ENCODE results near the gene PARVA. TPM values are rescaled to one million over a fixed set of nuclear protein-coding genes. Genes with fewer than 3 reads are reported as not detected.

Gene PARVA
- total RNA-seq, 1 experiment from 2014 or later: not detected

- Histone ChIP-seq H3K27me3 (ENCODE audit: low read length) (no peaks in the 10 kb centered on the region), H3K4me1 (ENCODE audit: low read length) (peaks cover 6% of the 10 kb centered on the region), H2AFZ (ENCODE audit: low read length) (no peak overlapping the region), H3K9me3 (ENCODE audit: low read length) (no peaks in the 10 kb centered on the region), H3K4me2 (ENCODE audit: low read depth, low read length, poor library complexity, severe bottlenecking) (no peak overlapping the region), H3K9ac (ENCODE audit: low read length) (no peak overlapping the region), H3K36me3 (ENCODE audit: insufficient read depth, low read length) (no peaks in the 10 kb centered on the region), H3K9me2 (replicated peaks; ENCODE audit: insufficient read depth, low read length) (no peaks in the 10 kb centered on the region), H4K20me1 (ENCODE audit: insufficient read depth, low read depth, low read length) (no peaks in the 10 kb centered on the region), H3K4me3 (ENCODE audit: low read length) (no peak overlapping the region), H3K79me2 (ENCODE audit: low read length) (no peaks in the 10 kb centered on the region), H3K27ac (ENCODE audit: low read length) (no peak overlapping the region)
- no peak for DNase-seq
Observed at GRCh38 chr11:12381875-12382274, 4.5 kb downstream of the PARVA start.

GRCh38 chr11:12382451-12382850 is 5.1 kb downstream of the PARVA start:
- no peak overlapping the region for H2AFZ ChIP-seq (ENCODE audit: low read length)
- no peaks in the 10 kb centered on the region for H3K79me2 ChIP-seq (ENCODE audit: low read length)
- H3K9me2 ChIP-seq (replicated peaks; ENCODE audit: insufficient read depth, low read length): no peaks in the 10 kb centered on the region
- H3K9ac ChIP-seq (ENCODE audit: low read length): no peak overlapping the region
- H3K36me3 ChIP-seq (ENCODE audit: insufficient read depth, low read length): no peaks in the 10 kb centered on the region
- no peak overlapping the region for H3K27ac ChIP-seq (ENCODE audit: low read length)
- H3K4me1 ChIP-seq (ENCODE audit: low read length): peaks cover 6% of the 10 kb centered on the region
- H4K20me1 ChIP-seq (ENCODE audit: insufficient read depth, low read depth, low read length): no peaks in the 10 kb centered on the region
- H3K4me3 ChIP-seq (ENCODE audit: low read length): no peak overlapping the region
- H3K4me2 ChIP-seq (ENCODE audit: low read depth, low read length, poor library complexity, severe bottlenecking): no peak overlapping the region
- H3K27me3 ChIP-seq (ENCODE audit: low read length): no peaks in the 10 kb centered on the region
- no peaks in the 10 kb centered on the region for H3K9me3 ChIP-seq (ENCODE audit: low read length)
- no peak for DNase-seq

- H3K27ac ChIP-seq (ENCODE audit: low read length): no peak overlapping the region
- H4K20me1 ChIP-seq (ENCODE audit: insufficient read depth, low read depth, low read length): no peaks in the 10 kb centered on the region
- H2AFZ ChIP-seq (ENCODE audit: low read length): no peak overlapping the region
- H3K79me2 ChIP-seq (ENCODE audit: low read length): no peaks in the 10 kb centered on the region
- no peak overlapping the region for H3K4me2 ChIP-seq (ENCODE audit: low read depth, low read length, poor library complexity, severe bottlenecking)
- no peaks in the 10 kb centered on the region for H3K36me3 ChIP-seq (ENCODE audit: insufficient read depth, low read length)
- H3K9ac ChIP-seq (ENCODE audit: low read length): no peak overlapping the region
- H3K27me3 ChIP-seq (ENCODE audit: low read length): no peaks in the 10 kb centered on the region
- no peaks in the 10 kb centered on the region for H3K9me2 ChIP-seq (replicated peaks; ENCODE audit: insufficient read depth, low read length)
- no peaks in the 10 kb centered on the region for H3K9me3 ChIP-seq (ENCODE audit: low read length)
- H3K4me1 ChIP-seq (ENCODE audit: low read length): no peaks in the 10 kb centered on the region
- H3K4me3 ChIP-seq (ENCODE audit: low read length): no peak overlapping the region
- DNase-seq: no peak
Observed at GRCh38 chr11:12386309-12386708, 8.9 kb downstream of the PARVA start.

- Histone ChIP-seq H3K9ac (ENCODE audit: low read length) (no peak overlapping the region), H4K20me1 (ENCODE audit: insufficient read depth, low read depth, low read length) (no peaks in the 10 kb centered on the region), H3K4me2 (ENCODE audit: low read depth, low read length, poor library complexity, severe bottlenecking) (no peak overlapping the region), H3K36me3 (ENCODE audit: insufficient read depth, low read length) (no peaks in the 10 kb centered on the region), H3K27me3 (ENCODE audit: low read length) (no peaks in the 10 kb centered on the region), H3K27ac (ENCODE audit: low read length) (no peak overlapping the region), H3K4me1 (ENCODE audit: low read length) (no peaks in the 10 kb centered on the region), H3K79me2 (ENCODE audit: low read length) (no peaks in the 10 kb centered on the region), H3K9me3 (ENCODE audit: low read length) (no peaks in the 10 kb centered on the region), H3K9me2 (replicated peaks; ENCODE audit: insufficient read depth, low read length) (no peaks in the 10 kb centered on the region), H2AFZ (ENCODE audit: low read length) (no peak overlapping the region), H3K4me3 (ENCODE audit: low read length) (no peak overlapping the region)
- no peak for DNase-seq
Observed at GRCh38 chr11:12386745-12387144, 9.4 kb downstream of the PARVA start.

- no peaks in the 10 kb centered on the region for H4K20me1 ChIP-seq (ENCODE audit: insufficient read depth, low read depth, low read length)
- no peaks in the 10 kb centered on the region for H3K9me3 ChIP-seq (ENCODE audit: low read length)
- DNase-seq: no peak
- H3K9ac ChIP-seq (ENCODE audit: low read length): no peak overlapping the region
- H3K27me3 ChIP-seq (ENCODE audit: low read length): no peaks in the 10 kb centered on the region
- H3K79me2 ChIP-seq (ENCODE audit: low read length): no peaks in the 10 kb centered on the region
- no peak overlapping the region for H3K4me2 ChIP-seq (ENCODE audit: low read depth, low read length, poor library complexity, severe bottlenecking)
- H3K4me1 ChIP-seq (ENCODE audit: low read length): no peaks in the 10 kb centered on the region
- H3K4me3 ChIP-seq (ENCODE audit: low read length): no peak overlapping the region
- no peaks in the 10 kb centered on the region for H3K36me3 ChIP-seq (ENCODE audit: insufficient read depth, low read length)
- no peak overlapping the region for H3K27ac ChIP-seq (ENCODE audit: low read length)
- no peak overlapping the region for H2AFZ ChIP-seq (ENCODE audit: low read length)
- H3K9me2 ChIP-seq (replicated peaks; ENCODE audit: insufficient read depth, low read length): no peaks in the 10 kb centered on the region
Observed at GRCh38 chr11:12388173-12388572, 10.8 kb downstream of the PARVA start.

- no peaks in the 10 kb centered on the region for H4K20me1 ChIP-seq (ENCODE audit: insufficient read depth, low read depth, low read length)
- H3K79me2 ChIP-seq (ENCODE audit: low read length): no peaks in the 10 kb centered on the region
- no peaks in the 10 kb centered on the region for H3K27me3 ChIP-seq (ENCODE audit: low read length)
- no peak overlapping the region for H3K9ac ChIP-seq (ENCODE audit: low read length)
- H3K9me2 ChIP-seq (replicated peaks; ENCODE audit: insufficient read depth, low read length): no peaks in the 10 kb centered on the region
- DNase-seq: no peak
- H3K27ac ChIP-seq (ENCODE audit: low read length): no peak overlapping the region
- no peak overlapping the region for H3K4me3 ChIP-seq (ENCODE audit: low read length)
- H3K4me2 ChIP-seq (ENCODE audit: low read depth, low read length, poor library complexity, severe bottlenecking): no peak overlapping the region
- no peaks in the 10 kb centered on the region for H3K9me3 ChIP-seq (ENCODE audit: low read length)
- no peak overlapping the region for H2AFZ ChIP-seq (ENCODE audit: low read length)
- H3K36me3 ChIP-seq (ENCODE audit: insufficient read depth, low read length): no peaks in the 10 kb centered on the region
- H3K4me1 ChIP-seq (ENCODE audit: low read length): no peaks in the 10 kb centered on the region
Observed at GRCh38 chr11:12388939-12389670, 11.7 kb downstream of the PARVA start.

- Histone ChIP-seq H4K20me1 (ENCODE audit: insufficient read depth, low read depth, low read length) (no peaks in the 10 kb centered on the region), H3K4me2 (ENCODE audit: low read depth, low read length, poor library complexity, severe bottlenecking) (no peak overlapping the region), H3K4me1 (ENCODE audit: low read length) (no peaks in the 10 kb centered on the region), H3K4me3 (ENCODE audit: low read length) (no peak overlapping the region), H2AFZ (ENCODE audit: low read length) (no peak overlapping the region), H3K36me3 (ENCODE audit: insufficient read depth, low read length) (no peaks in the 10 kb centered on the region), H3K27ac (ENCODE audit: low read length) (no peak overlapping the region), H3K9ac (ENCODE audit: low read length) (no peak overlapping the region), H3K27me3 (ENCODE audit: low read length) (no peaks in the 10 kb centered on the region), H3K9me3 (ENCODE audit: low read length) (no peaks in the 10 kb centered on the region), H3K9me2 (replicated peaks; ENCODE audit: insufficient read depth, low read length) (no peaks in the 10 kb centered on the region), H3K79me2 (ENCODE audit: low read length) (no peaks in the 10 kb centered on the region)
- no peak for DNase-seq
Observed at GRCh38 chr11:12389676-12390657, 12.6 kb downstream of the PARVA start.

GRCh38 chr11:12390687-12391110 is 13.3 kb downstream of the PARVA start:
- Histone ChIP-seq H3K79me2 (ENCODE audit: low read length) (no peaks in the 10 kb centered on the region), H2AFZ (ENCODE audit: low read length) (no peak overlapping the region), H4K20me1 (ENCODE audit: insufficient read depth, low read depth, low read length) (no peaks in the 10 kb centered on the region), H3K4me3 (ENCODE audit: low read length) (no peak overlapping the region), H3K9ac (ENCODE audit: low read length) (no peak overlapping the region), H3K27ac (ENCODE audit: low read length) (no peak overlapping the region), H3K9me3 (ENCODE audit: low read length) (no peaks in the 10 kb centered on the region), H3K4me1 (ENCODE audit: low read length) (no peaks in the 10 kb centered on the region), H3K36me3 (ENCODE audit: insufficient read depth, low read length) (no peaks in the 10 kb centered on the region), H3K27me3 (ENCODE audit: low read length) (no peaks in the 10 kb centered on the region), H3K4me2 (ENCODE audit: low read depth, low read length, poor library complexity, severe bottlenecking) (no peak overlapping the region), H3K9me2 (replicated peaks; ENCODE audit: insufficient read depth, low read length) (no peaks in the 10 kb centered on the region)
- DNase-seq: no peak
